HG03469 (cell line): ENCODE data around the gene TMEM94.

ENCODE experiments used
- ATAC-seq: cut with Tn5 transposase; IDR thresholded peaks from one replicate; pipeline ENCODE4 v1.9.1; 2021; ENCODE audit warnings: mild to moderate bottlenecking, moderate library complexity, moderate number of reproducible peaks; ENCODE audit not compliant: unreplicated experiment

Gene TMEM94

GRCh38 chr17:75494326-75494877 is 38.0 kb downstream of the TMEM94 start:
- no peak for ATAC-seq

GRCh38 chr17:75496005-75496404 is 39.6 kb downstream of the TMEM94 start:
- no peak for ATAC-seq

- ATAC-seq = no peak
Observed at GRCh38 chr17:75498039-75498725, 41.7 kb downstream of the TMEM94 start.

GRCh38 chr17:75498726-75499213 is 42.3 kb downstream of the TMEM94 start:
- ATAC-seq = no peak

DNA sequence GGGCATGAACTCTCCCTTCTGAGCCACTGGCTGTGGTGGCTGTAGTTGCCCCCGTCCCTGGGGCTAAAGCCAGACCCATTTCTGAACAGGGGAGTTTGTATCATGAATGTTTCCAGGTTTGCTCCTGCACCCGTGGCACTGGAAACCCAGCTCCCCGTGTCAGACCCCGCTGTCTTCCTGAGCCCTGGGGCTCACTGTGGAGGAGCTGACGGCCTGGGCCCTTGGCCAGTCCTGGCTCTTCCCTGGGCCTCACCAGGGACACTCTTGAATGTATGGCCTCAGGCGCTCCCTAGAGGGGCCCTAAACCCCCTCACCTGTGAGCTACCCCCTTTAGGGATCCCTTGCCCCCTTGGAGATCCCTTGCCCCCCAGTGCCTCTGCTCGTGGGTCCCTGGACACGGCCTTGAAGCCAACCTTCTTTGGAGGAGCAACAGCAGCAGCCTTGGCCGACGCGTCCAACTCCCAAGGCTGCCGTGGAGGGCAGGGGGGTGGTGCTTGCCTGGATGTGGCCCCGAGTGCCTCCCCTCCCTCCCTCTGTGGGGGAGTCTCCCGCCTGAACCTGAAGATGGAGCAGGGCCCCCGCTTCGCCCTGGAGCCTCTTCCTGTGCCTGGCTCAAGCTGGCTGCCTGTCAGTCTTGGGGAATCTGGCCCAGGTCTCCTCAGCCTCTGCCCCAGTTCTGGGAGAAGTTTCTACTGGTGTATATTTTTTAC is 43.0 kb downstream of the TMEM94 start:
- ATAC-seq = no peak

DNA sequence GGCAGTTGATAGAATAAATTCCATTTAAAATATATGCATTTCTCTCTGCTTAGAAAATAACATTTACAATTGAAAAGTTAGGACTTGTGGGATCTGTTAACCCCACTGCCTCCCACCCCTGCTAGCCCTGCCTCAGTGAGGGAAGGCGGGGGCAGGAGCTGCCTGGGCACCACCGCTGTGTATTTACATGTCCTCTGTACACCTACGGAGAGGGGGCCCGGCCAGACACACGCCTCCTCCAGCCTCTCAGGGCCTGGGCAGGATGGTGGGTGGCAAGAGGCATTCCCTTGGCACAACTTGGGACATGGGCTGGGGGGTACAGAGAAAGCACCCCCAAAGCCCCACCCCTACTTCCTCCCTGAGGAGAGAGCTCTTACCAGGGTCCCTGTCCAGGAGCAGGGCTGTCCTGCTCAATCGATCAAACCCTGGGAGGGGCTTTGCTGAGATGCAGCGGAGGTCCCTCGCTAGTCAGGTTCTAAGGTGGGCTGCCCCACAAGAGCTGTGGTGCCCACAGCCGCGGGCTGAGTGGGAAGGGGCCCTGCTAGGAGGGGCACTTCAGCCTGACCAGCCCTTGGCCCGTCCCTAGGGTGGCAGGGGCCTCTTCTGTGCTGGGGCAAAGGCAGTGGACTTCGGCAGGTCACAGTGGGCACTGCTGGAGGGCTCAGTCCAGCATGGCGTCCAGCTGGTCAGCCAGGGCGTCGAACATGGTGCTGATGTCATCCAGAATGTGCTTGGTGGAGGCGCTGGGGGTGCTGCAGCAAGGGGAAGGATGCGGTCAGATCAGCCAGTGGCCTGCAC is 44.2 kb downstream of the TMEM94 start:
- ATAC-seq = no peak

DNA sequence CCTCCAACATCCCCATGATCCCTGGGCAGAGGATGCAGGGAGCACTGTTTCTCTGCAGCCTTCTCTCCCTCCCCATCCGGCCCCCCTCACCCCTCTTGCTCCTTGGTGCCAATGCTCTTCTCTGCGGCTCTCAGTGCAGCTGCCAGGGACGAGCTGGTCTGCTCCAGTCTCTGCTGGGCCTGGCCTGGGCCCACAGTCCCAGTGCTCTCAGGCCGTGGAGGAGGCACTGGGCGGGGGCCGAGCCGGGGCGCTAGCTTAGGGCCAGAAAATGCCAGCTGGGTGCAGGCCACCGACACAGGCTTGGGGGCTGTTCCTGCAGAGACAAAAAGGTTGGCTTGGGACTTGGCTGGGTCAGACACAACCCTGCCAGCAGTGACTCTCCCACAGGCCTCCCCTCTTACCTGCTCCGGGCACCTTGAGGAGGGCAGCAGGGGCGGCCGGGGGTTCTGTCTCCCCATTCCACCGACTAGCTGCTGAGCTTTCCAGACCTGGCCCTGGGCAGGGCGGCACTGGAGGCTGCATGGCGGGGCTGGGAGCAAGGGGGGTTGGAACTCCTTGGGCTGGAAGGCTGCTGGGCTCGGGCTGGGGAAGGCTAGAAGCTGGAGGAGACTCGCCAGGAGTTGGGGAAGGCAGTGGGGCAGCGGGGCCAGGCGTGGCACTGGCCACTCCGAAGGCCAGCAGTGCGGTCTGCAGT is 45.1 kb downstream of the TMEM94 start:
- ATAC-seq = no peak

DNA sequence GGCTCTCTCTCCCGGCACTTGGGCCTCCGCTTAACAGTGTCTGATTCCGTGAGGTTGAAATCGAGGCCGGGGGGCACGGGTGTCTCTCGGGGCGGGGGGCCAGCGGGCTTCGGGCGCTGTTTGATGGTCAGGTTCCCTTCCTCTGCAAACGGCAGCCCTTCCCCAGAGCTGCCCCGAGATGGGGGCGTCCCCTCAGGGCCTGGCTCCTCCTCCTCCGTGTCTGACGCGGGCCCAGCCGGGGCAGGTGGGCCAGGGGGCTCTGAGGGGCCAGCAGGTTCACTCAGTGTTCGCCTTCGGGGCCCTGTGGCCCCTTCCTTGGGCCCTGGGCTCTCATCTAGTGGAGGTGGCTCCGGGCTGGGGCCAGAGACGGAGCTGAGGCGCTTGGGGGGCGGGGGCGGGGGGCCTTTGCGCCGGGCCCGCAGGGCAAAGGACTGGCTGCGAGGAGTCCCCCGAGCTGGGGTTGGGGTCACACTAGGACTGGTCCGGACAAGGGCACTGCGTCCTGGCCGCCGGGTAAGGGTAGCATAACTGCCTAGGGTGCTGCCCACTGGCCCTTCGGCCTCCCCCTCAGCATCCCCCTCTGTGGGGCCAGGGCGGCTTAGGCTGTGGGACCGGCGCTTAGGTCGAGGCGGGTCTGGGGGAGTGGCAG is 45.8 kb downstream of the TMEM94 start:
- no peak for ATAC-seq

- ATAC-seq = no peak
Observed at GRCh38 chr17:75502721-75503329, 46.4 kb downstream of the TMEM94 start.

- ATAC-seq = no peak
Observed at GRCh38 chr17:75503337-75503950, 47.0 kb downstream of the TMEM94 start.

- ATAC-seq = no peak
Observed at GRCh38 chr17:75503976-75504346, 47.5 kb downstream of the TMEM94 start.

GRCh38 chr17:75504347-75505151 is 48.1 kb downstream of the TMEM94 start:
- no peak for ATAC-seq

- ATAC-seq = no peak
Observed at GRCh38 chr17:75505152-75505409, 48.6 kb downstream of the TMEM94 start.

DNA sequence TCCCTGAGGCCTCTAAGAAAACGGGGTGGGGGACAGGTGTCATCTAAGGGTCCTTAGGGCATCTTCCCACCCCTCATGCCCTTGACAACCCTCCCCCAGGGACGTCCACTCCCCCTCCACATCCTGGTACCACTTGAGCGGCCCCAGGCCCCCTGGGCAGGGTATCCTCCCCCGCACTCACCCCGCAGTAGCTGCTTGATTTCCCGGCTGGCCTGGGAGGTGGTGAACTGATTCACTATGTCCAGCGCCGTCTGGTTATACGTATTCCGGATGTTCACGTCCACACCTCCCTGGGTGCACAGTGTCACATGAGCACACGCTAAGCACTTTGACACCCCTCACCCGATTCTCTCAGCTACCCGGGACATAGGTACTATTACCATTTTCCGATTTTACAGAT is 49.2 kb downstream of the TMEM94 start:
- ATAC-seq = no peak

GRCh38 chr17:75506134-75506533 is 49.7 kb downstream of the TMEM94 start:
- ATAC-seq = no peak

GRCh38 chr17:75506888-75507287 is 50.5 kb downstream of the TMEM94 start:
- no peak for ATAC-seq

GRCh38 chr17:75507733-75508719 is 51.6 kb downstream of the TMEM94 start:
- no peak for ATAC-seq

GRCh38 chr17:75508931-75509361 is 52.5 kb downstream of the TMEM94 start:
- ATAC-seq = no peak
